HepG2 (cell line): Measurements from ENCODE around the gene CFI. TPM values are rescaled to one million over a fixed set of nuclear protein-coding genes. Genes with fewer than 3 reads are reported as not detected.

Experiments
- ATAC-seq: fragments of 200-7000 bp; cut with Tn5 transposase; 3 replicates; pipeline ENCODE4 v1.9.1; 2020; ENCODE audit warnings: mild to moderate bottlenecking, moderate library complexity
- BruUV-seq: library from RNA; stranded (reverse); fragments of 400-500 nt; replicated peaks from 2 replicates; lab custom pipeline; 2021; lab: Mats Ljungman, UMichigan
- CTCF ChIA-PET: fragments of 300-600 bp; formaldehyde crosslinking; extraction: SDS; loops from one replicate; lab custom pipeline; 2021; ENCODE audit warnings: low total read pairs, inconsistent platforms, low intra/inter-chr PET ratio; lab: Yijun Ruan, JAX
- POLR2A ChIA-PET: fragments of 350-600 bp; sonication (Branson Sonifier 250); formaldehyde crosslinking; loops from one replicate; lab custom pipeline; 2020; ENCODE audit warnings: antibody characterized with exemption, inconsistent platforms; lab: Yijun Ruan, JAX
- DNase-seq: peaks from one replicate; pipeline ENCODE4 v3.0.0-alpha.2; 2015; ENCODE audit warnings: low spot score
- FAIRE-seq: peaks from 3 replicates; lab custom pipeline; 2011; peaks lifted over from hg19 to GRCh38; lab: Jason Lieb, UNC
- H2AFZ ChIP-seq: one replicate; pipeline ENCODE4 v1.6.1; 2011; ENCODE audit warnings: low read length, inconsistent platforms
- H3K27ac ChIP-seq: fragments of 300-600 bp; 3 replicates; pipeline ENCODE4 v1.8.0; 2011; ENCODE audit warnings: mixed run types, mild to moderate bottlenecking, mixed read lengths, low read length, inconsistent platforms; ENCODE audit not compliant: insufficient read depth; ENCODE audit errors: extremely low read length
- H3K27me3 ChIP-seq, 2 experiments: fragments of 200-600 bp in 1 of 2; 2 replicates in 1 of 2; 3 replicates in 1 of 2; pipeline versions ENCODE4 v1.6.0 to v1.8.0; 2011; ENCODE audit warnings: low read length in 2 of 2, mild to moderate bottlenecking in 2 of 2, moderate library complexity in 2 of 2, inconsistent platforms in 1 of 2; ENCODE audit not compliant: insufficient read depth in 2 of 2, control insufficient read depth in 1 of 2
- H3K36me3 ChIP-seq, 2 experiments: fragments of 200-600 bp in 1 of 2; replicated peaks in 1 of 2; 2 replicates in 1 of 2; 3 replicates in 1 of 2; pipeline versions ENCODE4 v1.5.1 to v1.8.0; 2011; ENCODE audit warnings: low read length in 2 of 2, inconsistent platforms in 1 of 2; ENCODE audit not compliant: insufficient read depth in 2 of 2, control insufficient read depth in 1 of 2
- H3K4me1 ChIP-seq: 2 replicates; pipeline ENCODE4 v1.5.1; 2012; ENCODE audit warnings: low read length, inconsistent platforms; ENCODE audit not compliant: insufficient read depth
- H3K4me2 ChIP-seq: 2 replicates; pipeline ENCODE4 v1.6.0; 2011; ENCODE audit warnings: low read depth, low read length, inconsistent platforms
- H3K4me3 ChIP-seq, 3 experiments: fragments of 200-600 bp in 1 of 3; sonication (generic), shearing (Covaris generic) in 1 of 3; replicated peaks in 1 of 3; 2 replicates each; pipeline ENCODE4 v1.5.1; 2011 to 2016; ENCODE audit warnings: low read length in 3 of 3, inconsistent platforms in 2 of 3, low read depth in 2 of 3, mild to moderate bottlenecking in 2 of 3, control low read depth in 1 of 3, mixed read lengths in 1 of 3; ENCODE audit not compliant: insufficient read depth in 1 of 3
- H3K79me2 ChIP-seq: one replicate; pipeline ENCODE4 v1.6.1; 2011; ENCODE audit warnings: low read length, inconsistent platforms; ENCODE audit not compliant: insufficient read depth
- H3K9ac ChIP-seq: 2 replicates; pipeline ENCODE4 v1.6.0; 2011; ENCODE audit warnings: mild to moderate bottlenecking, low read depth, low read length, inconsistent platforms; ENCODE audit not compliant: insufficient read depth
- H3K9me3 ChIP-seq: 2 replicates; pipeline ENCODE4 v1.5.1; 2012; ENCODE audit warnings: mild to moderate bottlenecking, low read length
- H4K20me1 ChIP-seq: 2 replicates; pipeline ENCODE4 v1.6.0; 2011; ENCODE audit warnings: inconsistent platforms, mild to moderate bottlenecking, low read length, moderate library complexity; ENCODE audit not compliant: insufficient read depth
- GPN1 ChIP-seq: sonication (generic); formaldehyde crosslinking; IDR thresholded peaks from 2 replicates; pipeline ENCODE4 v1.5.1; 2020; ENCODE audit warnings: missing genetic modification reagents, borderline replicate concordance
- HHEX ChIP-seq: IDR thresholded peaks from 2 replicates; pipeline ENCODE4 v1.6.1; 2016; ENCODE audit warnings: control low read depth
- NFE2 ChIP-seq: sonication (generic); formaldehyde crosslinking; IDR thresholded peaks from 2 replicates; pipeline ENCODE4 v1.4.0; 2020; ENCODE audit warnings: missing genetic modification reagents
- PPARG ChIP-seq: conservative IDR thresholded peaks from 2 replicates; pipeline ENCODE4 v1.6.1; 2016; ENCODE audit warnings: missing biosample characterization, missing genetic modification reagents
- TBP ChIP-seq: sonication (generic); formaldehyde crosslinking; IDR thresholded peaks from 2 replicates; pipeline ENCODE4 v1.5.0; 2020; ENCODE audit warnings: missing genetic modification reagents
- ZFP90 ChIP-seq: sonication (generic); formaldehyde crosslinking; IDR thresholded peaks from 2 replicates; pipeline ENCODE4 v1.8.0; 2022; ENCODE audit warnings: missing genetic modification reagents, mild to moderate bottlenecking, inconsistent platforms, borderline replicate concordance
- ZKSCAN8 ChIP-seq: IDR thresholded peaks from 2 replicates; pipeline ENCODE4 v1.6.1; 2016; ENCODE audit warnings: borderline replicate concordance, missing genetic modification reagents, missing compliant biosample characterization
- ZNF614 ChIP-seq: IDR thresholded peaks from 2 replicates; pipeline ENCODE4 v1.6.1; 2018; ENCODE audit warnings: missing biosample characterization, missing genetic modification reagents, inconsistent platforms, borderline replicate concordance
- WGBS: methylation state at CpG from one replicate; pipeline ENCODE4 v1.1.6; 2017; ENCODE audit warnings: low lambda C conversion rate; 5-methylcytosine and 5-hydroxymethylcytosine counted together
- in situ Hi-C: cut with HindIII; loops from 2 replicates; pipeline ENCODE4 v1.10.0; 2017; ENCODE audit warnings: low pct_unique_long_range_greater_than_20kb; ENCODE audit not compliant: extremely low pct_ligation_motif_present
- intact Hi-C: fragments of 100-400 bp; cut with micrococcal nuclease; formaldehyde crosslinking; loops from one replicate; pipeline ENCODE4 v1.10.0; 2022; ENCODE audit not compliant: unreplicated experiment
- polyA plus RNA-seq, 8 experiments: library from polyadenylated mRNA; depleted of rRNA in 3 of 8; stranded (reverse) in 7 of 8; unstranded in 1 of 8; fragments of >200 nt; fragmentation: Illumina TruSeq in 4 of 8; extraction: Trizol in 4 of 8; gene quantifications; 2 replicates each; pipeline versions ENCODE4 v1.2.1 to v1.2.3, GENCODE V29; 2011 to 2016; ENCODE audit warnings: low read depth in 4 of 8, missing spikeins in 1 of 8, mixed read lengths in 1 of 8; ENCODE audit not compliant: insufficient read depth in 1 of 8
- total RNA-seq, 5 experiments: library from RNA; depleted of rRNA; stranded (reverse); fragments of >200 nt; fragmentation: Illumina TruSeq; extraction: Trizol; gene quantifications; 2 replicates each; pipeline ENCODE4 v1.2.3, GENCODE V29; 2016; ENCODE audit warnings: low read depth in 1 of 5
- TF ChIP-seq, protein P1 (sequence below): sonication (generic); formaldehyde crosslinking; IDR thresholded peaks from 2 replicates; pipeline ENCODE4 v1.5.1; 2020; ENCODE audit warnings: mild to moderate bottlenecking, missing genetic modification reagents, borderline replicate concordance
- TF ChIP-seq, protein P2 (sequence below): sonication (generic); formaldehyde crosslinking; IDR thresholded peaks from 2 replicates; pipeline ENCODE4 v1.8.0; 2022; ENCODE audit warnings: missing genetic modification reagents, low read depth, mild to moderate bottlenecking, borderline replicate concordance

The CFI gene
- total and polyA plus RNA-seq, 2 of the 13 experiments (the other 11 are each of a cell fraction or from before 2014, with no cell fraction given): 284 to 337 TPM

DNA sequence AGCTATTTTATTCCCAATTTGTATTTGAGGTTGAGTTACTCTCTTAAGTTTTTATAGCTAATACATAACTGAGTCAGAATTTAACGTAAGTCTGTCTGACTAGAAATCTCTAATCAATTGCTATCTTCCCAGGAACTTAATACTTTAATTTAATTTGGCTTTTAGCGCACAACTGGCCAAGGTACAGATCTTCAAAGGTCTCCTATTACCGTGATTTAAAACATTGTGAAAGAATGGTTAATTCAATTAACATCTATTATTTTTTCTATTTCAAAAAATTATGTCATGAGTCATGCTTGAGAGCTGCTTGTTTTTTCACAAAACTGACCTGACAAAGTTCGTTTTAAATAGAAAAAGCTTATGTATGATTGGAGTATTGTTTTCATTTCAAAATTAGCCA is 49.9 kb downstream of the CFI start:
- TF ChIP-seq ZNF614 (CRISPR knock-in tag): no peak
- no peak for TF ChIP-seq PPARG (CRISPR knock-in tag)
- TF ChIP-seq ZKSCAN8 (CRISPR knock-in tag): no peak
- ChIA-PET CTCF (no interaction called here), POLR2A (no interaction called here)
- DNase-seq (no peak), ATAC-seq (no peak), FAIRE-seq (no peak)
- in situ Hi-C loops (no loop called here), intact Hi-C loops (no loop called here)
- Histone ChIP-seq H3K4me1 (no peaks in the 10 kb centered on the region), H3K79me2 (no peaks in the 10 kb centered on the region), H3K9ac (no peak overlapping the region), H3K36me3 (peaks cover 9 to 19% of the 10 kb centered on the region in 2 experiments), H2AFZ (no peak overlapping the region), H3K27ac (no peak overlapping the region), H3K27me3 (no peaks in the 10 kb centered on the region; a peak in 1 of 5 replicates), H3K4me3 (no peak overlapping the region), H4K20me1 (no peaks in the 10 kb centered on the region), H3K9me3 (no peaks in the 10 kb centered on the region), H3K4me2 (no peak overlapping the region)
- 98% methylated on average over 4 of the region's 4 CpGs for WGBS
- BruUV-seq: TSS peak; percentile 19

DNA sequence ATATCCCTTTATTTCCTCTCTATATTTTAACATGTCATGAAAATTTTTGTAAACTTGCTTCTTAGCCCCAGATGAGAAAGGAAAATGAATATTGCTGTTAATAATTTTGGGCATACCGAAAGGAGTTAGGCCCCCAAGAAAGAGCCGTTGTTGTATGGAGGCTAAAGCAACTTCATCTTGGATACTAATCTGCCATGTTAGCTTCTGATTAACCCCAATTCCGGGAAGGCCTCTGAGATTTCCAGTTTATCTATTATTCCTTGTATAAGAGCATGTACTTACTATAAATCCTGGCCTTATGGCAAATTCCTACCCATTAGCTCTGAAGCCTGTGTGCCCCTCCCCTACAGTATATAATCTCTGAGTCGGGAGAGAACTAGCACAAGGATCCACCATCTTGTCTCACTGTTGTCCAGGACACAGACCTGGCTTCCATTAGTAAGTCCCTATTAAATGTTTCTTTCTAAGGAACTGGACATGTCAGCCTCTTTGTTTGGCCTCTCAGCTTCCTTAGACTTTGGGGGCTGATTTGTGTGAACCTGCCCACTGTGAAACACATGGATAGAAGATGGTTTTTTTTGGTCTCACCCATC is 51.1 kb downstream of the CFI start:
- Histone ChIP-seq H3K4me3 (no peak overlapping the region), H3K4me1 (no peaks in the 10 kb centered on the region), H3K9ac (no peak overlapping the region), H3K27me3 (no peaks in the 10 kb centered on the region; a peak in 1 of 5 replicates), H4K20me1 (no peaks in the 10 kb centered on the region), H3K4me2 (no peak overlapping the region), H2AFZ (no peak overlapping the region), H3K79me2 (no peaks in the 10 kb centered on the region), H3K27ac (no peak overlapping the region), H3K36me3 (peaks cover 14 to 27% of the 10 kb centered on the region in 2 experiments), H3K9me3 (no peaks in the 10 kb centered on the region)
- ATAC-seq (no peak), FAIRE-seq (no peak), DNase-seq (no peak)
- ChIA-PET POLR2A (no interaction called here), CTCF (no interaction called here)
- in situ Hi-C loops (no loop called here), intact Hi-C loops (no loop called here)
- 98% methylated on average over 4 of the region's 4 CpGs for WGBS
- no TSS peak for BruUV-seq
- no peak for TF ChIP-seq NFE2 (CRISPR knock-in tag)
- TF ChIP-seq, protein P1, sequence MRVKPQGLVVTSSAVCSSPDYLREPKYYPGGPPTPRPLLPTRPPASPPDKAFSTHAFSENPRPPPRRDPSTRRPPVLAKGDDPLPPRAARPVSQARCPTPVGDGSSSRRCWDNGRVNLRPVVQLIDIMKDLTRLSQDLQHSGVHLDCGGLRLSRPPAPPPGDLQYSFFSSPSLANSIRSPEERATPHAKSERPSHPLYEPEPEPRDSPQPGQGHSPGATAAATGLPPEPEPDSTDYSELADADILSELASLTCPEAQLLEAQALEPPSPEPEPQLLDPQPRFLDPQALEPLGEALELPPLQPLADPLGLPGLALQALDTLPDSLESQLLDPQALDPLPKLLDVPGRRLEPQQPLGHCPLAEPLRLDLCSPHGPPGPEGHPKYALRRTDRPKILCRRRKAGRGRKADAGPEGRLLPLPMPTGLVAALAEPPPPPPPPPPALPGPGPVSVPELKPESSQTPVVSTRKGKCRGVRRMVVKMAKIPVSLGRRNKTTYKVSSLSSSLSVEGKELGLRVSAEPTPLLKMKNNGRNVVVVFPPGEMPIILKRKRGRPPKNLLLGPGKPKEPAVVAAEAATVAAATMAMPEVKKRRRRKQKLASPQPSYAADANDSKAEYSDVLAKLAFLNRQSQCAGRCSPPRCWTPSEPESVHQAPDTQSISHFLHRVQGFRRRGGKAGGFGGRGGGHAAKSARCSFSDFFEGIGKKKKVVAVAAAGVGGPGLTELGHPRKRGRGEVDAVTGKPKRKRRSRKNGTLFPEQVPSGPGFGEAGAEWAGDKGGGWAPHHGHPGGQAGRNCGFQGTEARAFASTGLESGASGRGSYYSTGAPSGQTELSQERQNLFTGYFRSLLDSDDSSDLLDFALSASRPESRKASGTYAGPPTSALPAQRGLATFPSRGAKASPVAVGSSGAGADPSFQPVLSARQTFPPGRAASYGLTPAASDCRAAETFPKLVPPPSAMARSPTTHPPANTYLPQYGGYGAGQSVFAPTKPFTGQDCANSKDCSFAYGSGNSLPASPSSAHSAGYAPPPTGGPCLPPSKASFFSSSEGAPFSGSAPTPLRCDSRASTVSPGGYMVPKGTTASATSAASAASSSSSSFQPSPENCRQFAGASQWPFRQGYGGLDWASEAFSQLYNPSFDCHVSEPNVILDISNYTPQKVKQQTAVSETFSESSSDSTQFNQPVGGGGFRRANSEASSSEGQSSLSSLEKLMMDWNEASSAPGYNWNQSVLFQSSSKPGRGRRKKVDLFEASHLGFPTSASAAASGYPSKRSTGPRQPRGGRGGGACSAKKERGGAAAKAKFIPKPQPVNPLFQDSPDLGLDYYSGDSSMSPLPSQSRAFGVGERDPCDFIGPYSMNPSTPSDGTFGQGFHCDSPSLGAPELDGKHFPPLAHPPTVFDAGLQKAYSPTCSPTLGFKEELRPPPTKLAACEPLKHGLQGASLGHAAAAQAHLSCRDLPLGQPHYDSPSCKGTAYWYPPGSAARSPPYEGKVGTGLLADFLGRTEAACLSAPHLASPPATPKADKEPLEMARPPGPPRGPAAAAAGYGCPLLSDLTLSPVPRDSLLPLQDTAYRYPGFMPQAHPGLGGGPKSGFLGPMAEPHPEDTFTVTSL (CRISPR knock-in tag): no peak
- TF ChIP-seq, protein P2, sequence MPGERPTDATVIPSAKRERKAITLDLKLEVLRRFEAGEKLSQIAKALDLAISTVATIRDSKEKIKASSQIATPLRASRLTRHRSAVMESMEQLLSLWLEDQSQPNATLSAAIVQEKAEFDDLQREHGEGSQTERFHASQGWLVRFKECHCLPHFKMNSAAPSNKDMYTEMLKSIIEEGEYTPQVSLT (CRISPR knock-in tag): no peak
- TF ChIP-seq TBP (CRISPR knock-in tag): no peak
- TF ChIP-seq HHEX: no peak
- TF ChIP-seq ZFP90 (CRISPR knock-in tag): no peak
- no peak for TF ChIP-seq GPN1 (CRISPR knock-in tag)
